Endodermal cell (in vitro differentiated cells): ENCODE measurements around the gene TMEM131L. TPM values are rescaled to one million over a fixed set of nuclear protein-coding genes. Genes with fewer than 3 reads are reported as not detected.

Experiments used
- DNase-seq: peaks from one replicate; pipeline ENCODE4 v3.0.0-alpha.2; 2017
- H3K27ac ChIP-seq: 2 replicates; pipeline ENCODE4 v1.5.1; 2013; ENCODE audit warnings: mild to moderate bottlenecking, low read depth, low read length, moderate library complexity
- H3K27me3 ChIP-seq: 2 replicates; pipeline ENCODE4 v1.6.1; 2013; ENCODE audit warnings: mild to moderate bottlenecking, low read length, moderate library complexity; ENCODE audit not compliant: insufficient read depth, control insufficient read depth, poor library complexity, severe bottlenecking
- H3K36me3 ChIP-seq: 2 replicates; pipeline ENCODE4 v1.7.0; 2013; ENCODE audit warnings: mild to moderate bottlenecking, low read length, moderate library complexity; ENCODE audit not compliant: control insufficient read depth, insufficient read depth
- H3K4me1 ChIP-seq: one replicate; pipeline ENCODE4 v1.7.0; 2013; ENCODE audit warnings: low read length; ENCODE audit not compliant: control insufficient read depth, insufficient read depth
- H3K4me3 ChIP-seq: 2 replicates; pipeline ENCODE4 v1.5.1; 2013; ENCODE audit warnings: mild to moderate bottlenecking, low read length, moderate library complexity
- H3K9ac ChIP-seq: 2 replicates; pipeline ENCODE4 v1.6.1; 2013; ENCODE audit warnings: mild to moderate bottlenecking, low read length, moderate library complexity; ENCODE audit not compliant: poor library complexity, severe bottlenecking; ENCODE audit errors: extremely low read depth
- H3K9me3 ChIP-seq: 2 replicates; pipeline ENCODE4 v1.6.1; 2013; ENCODE audit warnings: mild to moderate bottlenecking, low read length, moderate library complexity; ENCODE audit not compliant: control insufficient read depth
- H3K27ac Mint-ChIP-seq: 2 replicates; pipeline ENCODE4 v1.8.0; 2020; ENCODE audit warnings: mixed read lengths
- H3K27me3 Mint-ChIP-seq: 2 replicates; pipeline ENCODE4 v1.8.0; 2021; ENCODE audit warnings: mild to moderate bottlenecking, mixed read lengths; ENCODE audit not compliant: insufficient read depth
- H3K36me3 Mint-ChIP-seq: 2 replicates; pipeline ENCODE4 v1.8.0; 2020; ENCODE audit warnings: low read depth, mixed read lengths
- H3K4me1 Mint-ChIP-seq: 2 replicates; pipeline ENCODE4 v1.8.0; 2020; ENCODE audit warnings: mixed read lengths
- H3K4me3 Mint-ChIP-seq: 2 replicates; pipeline ENCODE4 v1.8.0; 2020; ENCODE audit warnings: mild to moderate bottlenecking, moderate library complexity, mixed read lengths
- H3K9me3 Mint-ChIP-seq: 2 replicates; pipeline ENCODE4 v1.8.0; 2020; ENCODE audit warnings: mild to moderate bottlenecking, mixed read lengths
- CTCF ChIP-seq: fragments of 200-600 bp; sonication (generic); conservative IDR thresholded peaks from 2 replicates; pipeline ENCODE4 v1.5.0; 2021; ENCODE audit warnings: antibody characterized with exemption, mild to moderate bottlenecking
- WGBS, 2 experiments: methylation state at CpG; one replicate each; pipeline versions ENCODE4 v1.1.5 to v1.1.7; 2013; ENCODE audit warnings: missing lambda C conversion rate in 2 of 2, mixed read lengths in 1 of 2; ENCODE audit not compliant: insufficient coverage in 1 of 2, insufficient read length in 1 of 2; 5-methylcytosine and 5-hydroxymethylcytosine counted together
- total RNA-seq, 2 donors: library from RNA; stranded (reverse); fragmentation: NEBNext Ultra II Directional in 1 of 2; extraction: Animal tissue kit (Norgen Biotek cat#: 25700) in 1 of 2; gene quantifications; 2 replicates in 1 of 2; 3 replicates in 1 of 2; pipeline ENCODE4 v1.2.1, GENCODE V29; 2021

The TMEM131L gene
- total RNA-seq, 2 donors from 2014 or later: 6.2 to 10.8 TPM

- Histone ChIP-seq H3K27me3 (no peaks in the 10 kb centered on the region), H3K9me3 (no peaks in the 10 kb centered on the region), H3K27ac (no peak overlapping the region), H3K9ac (no peak overlapping the region), H3K4me1 (no peaks in the 10 kb centered on the region), H3K4me3 (no peak overlapping the region), H3K36me3 (peaks cover 6% of the 10 kb centered on the region)
- Mint-ChIP-seq H3K27ac (no peak overlapping the region), H3K9me3 (no peaks in the 10 kb centered on the region), H3K36me3 (peaks cover 3% of the 10 kb centered on the region), H3K27me3 (no peaks in the 10 kb centered on the region), H3K4me3 (no peak overlapping the region), H3K4me1 (no peaks in the 10 kb centered on the region)
- no peak for DNase-seq
- 87 to 93% methylated on average over 3 to 8 of the region's 8 CpGs for WGBS, 2 experiments
- no peak for TF ChIP-seq CTCF
These were observed 171.9 kb downstream of the TMEM131L start for GRCh38 chr4:153638011-153638410.

- no peaks in the 10 kb centered on the region for H3K27me3 Mint-ChIP-seq
- H3K36me3 Mint-ChIP-seq: peaks cover 3% of the 10 kb centered on the region
- no peak for TF ChIP-seq CTCF
- no peak overlapping the region for H3K27ac Mint-ChIP-seq
- Histone ChIP-seq H3K27ac (no peak overlapping the region), H3K27me3 (no peaks in the 10 kb centered on the region), H3K4me3 (no peak overlapping the region), H3K9me3 (no peaks in the 10 kb centered on the region), H3K9ac (no peak overlapping the region), H3K36me3 (peaks cover 6% of the 10 kb centered on the region), H3K4me1 (no peaks in the 10 kb centered on the region)
- no peak overlapping the region for H3K4me3 Mint-ChIP-seq
- DNase-seq: no peak
- WGBS, 2 experiments: 95% methylated on average over 3 of the region's 3 CpGs; no CpG with 5 or more reads in 1 of the 2 experiments
- no peaks in the 10 kb centered on the region for H3K4me1 Mint-ChIP-seq
- H3K9me3 Mint-ChIP-seq: no peaks in the 10 kb centered on the region
These were observed 172.8 kb downstream of the TMEM131L start for GRCh38 chr4:153638999-153639398.

- no peak overlapping the region for H3K27ac Mint-ChIP-seq
- H3K4me1 ChIP-seq: no peaks in the 10 kb centered on the region
- H3K27me3 ChIP-seq: no peaks in the 10 kb centered on the region
- H3K4me3 Mint-ChIP-seq: no peak overlapping the region
- WGBS, 2 experiments: 90 to 91% methylated on average over 12 to 23 of the region's 23 CpGs
- H3K36me3 ChIP-seq: peaks cover 4% of the 10 kb centered on the region
- H3K9me3 Mint-ChIP-seq: peaks cover 4% of the 10 kb centered on the region
- no peak for DNase-seq
- peaks cover 2% of the 10 kb centered on the region for H3K9me3 ChIP-seq
- no peak for TF ChIP-seq CTCF
- H3K4me1 Mint-ChIP-seq: no peaks in the 10 kb centered on the region
- no peak overlapping the region for H3K27ac ChIP-seq
- H3K9ac ChIP-seq: no peak overlapping the region
- H3K27me3 Mint-ChIP-seq: no peaks in the 10 kb centered on the region
- H3K4me3 ChIP-seq: no peak overlapping the region
- H3K36me3 Mint-ChIP-seq: peaks cover 3% of the 10 kb centered on the region
These were observed 174.0 kb downstream of the TMEM131L start for GRCh38 chr4:153639833-153640802.
